PC-3 (cell line): ENCODE measurements around the gene CARD11. TPM values are rescaled to one million over a fixed set of nuclear protein-coding genes. Genes with fewer than 3 reads are reported as not detected.

Experiments
- ATAC-seq: fragments of 200-7000 bp; cut with Tn5 transposase; 2 replicates; pipeline ENCODE4 v1.9.1; 2020; ENCODE audit warnings: mild to moderate bottlenecking, moderate library complexity
- BruUV-seq: library from RNA; stranded (reverse); fragments of 400-500 nt; replicated peaks from 2 replicates; lab custom pipeline; 2021; lab: Mats Ljungman, UMichigan
- CTCF ChIA-PET: fragments of 300-600 bp; sonication (Branson Sonifier 250); formaldehyde crosslinking; loops from one replicate; lab custom pipeline; 2022; ENCODE audit warnings: antibody characterized with exemption; lab: Charles Lee
- POLR2A ChIA-PET: fragments of 300-600 bp; sonication (Branson Sonifier 250); formaldehyde crosslinking; loops from one replicate; lab custom pipeline; 2022; ENCODE audit warnings: antibody characterized with exemption; ENCODE audit not compliant: unreplicated experiment; lab: Charles Lee
- DNase-seq: peaks from one replicate; pipeline ENCODE4 v3.0.0-alpha.2; 2015
- H2AFZ ChIP-seq: fragments of 300-600 bp; sonication (generic); 2 replicates; pipeline ENCODE4 v1.6.0; 2016; ENCODE audit warnings: antibody characterized with exemption, low read length
- H3F3A ChIP-seq: fragments of 300-600 bp; sonication (generic); one replicate; pipeline ENCODE4 v1.6.0; 2017; ENCODE audit warnings: antibody characterized with exemption, low read length, control low read depth, mild to moderate bottlenecking; ENCODE audit not compliant: unreplicated experiment
- H3K27ac ChIP-seq: fragments of 300-600 bp; sonication (generic); 2 replicates; pipeline ENCODE4 v1.5.1; 2016; ENCODE audit warnings: mild to moderate bottlenecking, low read length
- H3K27me3 ChIP-seq: fragments of 300-600 bp; sonication (generic); 2 replicates; pipeline ENCODE4 v1.6.1; 2016; ENCODE audit warnings: low read length, mixed read lengths
- H3K36me3 ChIP-seq: fragments of 300-600 bp; sonication (generic); 2 replicates; pipeline ENCODE4 v1.6.1; 2016; ENCODE audit warnings: low read depth, mixed run types, low read length, mixed read lengths
- H3K4me1 ChIP-seq: fragments of 300-600 bp; sonication (generic); 2 replicates; pipeline ENCODE4 v1.5.1; 2016; ENCODE audit warnings: low read length; ENCODE audit not compliant: insufficient read depth
- H3K4me2 ChIP-seq: fragments of 300-600 bp; sonication (generic); 2 replicates; pipeline ENCODE4 v1.6.0; 2016; ENCODE audit warnings: low read length
- H3K4me3 ChIP-seq: fragments of 300-600 bp; sonication (generic); 2 replicates; pipeline ENCODE4 v1.5.1; 2016; ENCODE audit warnings: mild to moderate bottlenecking, low read length, mixed read lengths
- H3K79me2 ChIP-seq: fragments of 300-600 bp; sonication (generic); 2 replicates; pipeline ENCODE4 v1.6.1; 2017; ENCODE audit warnings: low read length, mixed read lengths
- H3K9ac ChIP-seq: fragments of 300-600 bp; sonication (generic); 2 replicates; pipeline ENCODE4 v1.6.0; 2016; ENCODE audit warnings: mild to moderate bottlenecking, low read length
- H3K9me2 ChIP-seq: fragments of 300-600 bp; sonication (generic); replicated peaks from 2 replicates; pipeline ENCODE4 v1.6.1; 2016; ENCODE audit warnings: mixed run types, low read length, mixed read lengths
- H3K9me3 ChIP-seq: fragments of 300-600 bp; sonication (generic); 2 replicates; pipeline ENCODE4 v1.6.1; 2016; ENCODE audit warnings: low read length, mixed read lengths
- H4K20me1 ChIP-seq: fragments of 300-600 bp; sonication (generic); 2 replicates; pipeline ENCODE4 v1.6.1; 2016; ENCODE audit warnings: low read length, mixed read lengths
- EZH2 ChIP-seq: fragments of 300-600 bp; sonication (generic); IDR thresholded peaks from one replicate; pipeline ENCODE4 v1.6.1; 2017; ENCODE audit warnings: antibody characterized with exemption, mild to moderate bottlenecking, low read length; ENCODE audit not compliant: unreplicated experiment
- EZH2phosphoT487 ChIP-seq: fragments of 300-600 bp; sonication (generic); IDR thresholded peaks from 2 replicates; pipeline ENCODE4 v1.6.1; 2018; ENCODE audit warnings: mild to moderate bottlenecking, antibody characterized with exemption, low read length, borderline replicate concordance
- intact Hi-C: fragments of 100-400 bp; cut with micrococcal nuclease; formaldehyde crosslinking; loops from 2 replicates; pipeline ENCODE4 v1.9.0; 2023
- total RNA-seq: library from RNA; depleted of rRNA; stranded (reverse); fragments of >200 nt; gene quantifications from 2 replicates; pipeline ENCODE4 v1.2.3, GENCODE V29; 2014
- TF ChIP-seq, protein P1 (sequence below): fragments of 300-600 bp; sonication (generic); conservative IDR thresholded peaks from 2 replicates; pipeline ENCODE4 v1.5.1; 2017; ENCODE audit warnings: antibody characterized with exemption, low read depth, mild to moderate bottlenecking, low read length

CARD11 gene
- total RNA-seq, 1 experiment from 2014 or later, result not detected

- CTCF ChIA-PET, result no interaction called here
- intact Hi-C loops, result no loop called here
- H3K4me2 ChIP-seq, result no peak overlapping the region
- H3K27ac ChIP-seq, result no peak overlapping the region
- no peak overlapping the region for H2AFZ ChIP-seq
- H4K20me1 ChIP-seq, result no peaks in the 10 kb centered on the region
- no TSS peak for BruUV-seq
- no peak overlapping the region for H3K9ac ChIP-seq
- POLR2A ChIA-PET, result no interaction called here
- DNase-seq (no peak), ATAC-seq (no peak)
- no peaks in the 10 kb centered on the region for H3K36me3 ChIP-seq
- no peak overlapping the region for H3K4me3 ChIP-seq
- H3K4me1 ChIP-seq, result no peaks in the 10 kb centered on the region
- no peaks in the 10 kb centered on the region for H3K79me2 ChIP-seq
- H3K9me3 ChIP-seq, result no peaks in the 10 kb centered on the region
- TF ChIP-seq EZH2, result no peak
- TF ChIP-seq EZH2phosphoT487, result no peak
- TF ChIP-seq, protein P1, sequence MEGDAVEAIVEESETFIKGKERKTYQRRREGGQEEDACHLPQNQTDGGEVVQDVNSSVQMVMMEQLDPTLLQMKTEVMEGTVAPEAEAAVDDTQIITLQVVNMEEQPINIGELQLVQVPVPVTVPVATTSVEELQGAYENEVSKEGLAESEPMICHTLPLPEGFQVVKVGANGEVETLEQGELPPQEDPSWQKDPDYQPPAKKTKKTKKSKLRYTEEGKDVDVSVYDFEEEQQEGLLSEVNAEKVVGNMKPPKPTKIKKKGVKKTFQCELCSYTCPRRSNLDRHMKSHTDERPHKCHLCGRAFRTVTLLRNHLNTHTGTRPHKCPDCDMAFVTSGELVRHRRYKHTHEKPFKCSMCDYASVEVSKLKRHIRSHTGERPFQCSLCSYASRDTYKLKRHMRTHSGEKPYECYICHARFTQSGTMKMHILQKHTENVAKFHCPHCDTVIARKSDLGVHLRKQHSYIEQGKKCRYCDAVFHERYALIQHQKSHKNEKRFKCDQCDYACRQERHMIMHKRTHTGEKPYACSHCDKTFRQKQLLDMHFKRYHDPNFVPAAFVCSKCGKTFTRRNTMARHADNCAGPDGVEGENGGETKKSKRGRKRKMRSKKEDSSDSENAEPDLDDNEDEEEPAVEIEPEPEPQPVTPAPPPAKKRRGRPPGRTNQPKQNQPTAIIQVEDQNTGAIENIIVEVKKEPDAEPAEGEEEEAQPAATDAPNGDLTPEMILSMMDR, result no peak
- no peaks in the 10 kb centered on the region for H3F3A ChIP-seq
- H3K9me2 ChIP-seq, result no peaks in the 10 kb centered on the region
- peaks cover 8% of the 10 kb centered on the region; the same call in 1 of the 2 replicates for H3K27me3 ChIP-seq
Measured at GRCh38 chr7:2911466-2911865, 132.2 kb downstream of the CARD11 start.

DNA sequence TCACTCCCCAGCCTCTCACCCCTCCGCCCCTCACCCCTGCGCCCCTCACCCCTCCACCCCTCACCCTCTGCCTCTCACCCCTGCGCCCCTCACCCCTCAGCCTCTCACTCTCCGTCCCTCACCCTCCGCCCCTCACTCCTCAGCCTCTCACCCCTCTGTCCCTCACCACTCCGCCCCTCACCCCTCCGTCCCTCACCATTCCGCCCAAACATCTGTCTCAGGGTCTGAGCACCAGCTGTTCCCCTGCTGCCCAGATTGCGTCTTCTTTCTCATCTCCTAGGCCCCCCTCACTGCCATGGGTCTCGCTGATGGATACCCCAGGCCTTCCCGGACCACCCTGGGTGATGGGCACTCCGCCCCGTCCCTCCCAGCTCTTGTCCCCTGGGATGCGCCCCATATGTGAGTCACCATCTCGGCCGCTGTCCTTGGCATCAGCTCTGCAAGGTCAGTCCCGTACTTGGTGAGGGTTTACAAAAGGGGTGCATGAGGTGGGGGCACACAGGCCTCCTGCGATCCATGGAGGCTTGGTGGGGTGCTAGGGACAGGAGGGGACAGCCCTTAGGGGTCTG is 134.1 kb downstream of the CARD11 start:
- BruUV-seq, result no TSS peak
- DNase-seq, result no peak
- no peaks in the 10 kb centered on the region for H3K4me1 ChIP-seq
- no peaks in the 10 kb centered on the region for H3F3A ChIP-seq
- H3K9ac ChIP-seq, result no peak overlapping the region
- no peaks in the 10 kb centered on the region for H3K9me3 ChIP-seq
- intact Hi-C loops, result no loop called here
- no peaks in the 10 kb centered on the region for H3K9me2 ChIP-seq
- CTCF ChIA-PET, result no interaction called here
- H3K4me2 ChIP-seq, result no peak overlapping the region
- no peak overlapping the region for H2AFZ ChIP-seq
- no peak for ATAC-seq
- TF ChIP-seq EZH2phosphoT487 (no peak), EZH2 (no peak)
- TF ChIP-seq, protein P1, result no peak
- no peak overlapping the region for H3K27ac ChIP-seq
- H3K79me2 ChIP-seq, result no peaks in the 10 kb centered on the region
- H4K20me1 ChIP-seq, result no peaks in the 10 kb centered on the region
- H3K27me3 ChIP-seq, result no peaks in the 10 kb centered on the region
- H3K4me3 ChIP-seq, result no peak overlapping the region
- H3K36me3 ChIP-seq, result no peaks in the 10 kb centered on the region
- POLR2A ChIA-PET, result no interaction called here

- Histone ChIP-seq H3K27ac (no peak overlapping the region), H3F3A (no peaks in the 10 kb centered on the region), H4K20me1 (no peaks in the 10 kb centered on the region), H3K9me3 (no peaks in the 10 kb centered on the region), H3K9ac (no peak overlapping the region), H3K4me3 (no peak overlapping the region), H2AFZ (no peak overlapping the region), H3K27me3 (no peaks in the 10 kb centered on the region), H3K4me1 (no peaks in the 10 kb centered on the region), H3K4me2 (no peak overlapping the region), H3K79me2 (no peaks in the 10 kb centered on the region), H3K36me3 (no peaks in the 10 kb centered on the region), H3K9me2 (no peaks in the 10 kb centered on the region)
- intact Hi-C loops, result no loop called here
- POLR2A ChIA-PET, result no interaction called here
- DNase-seq (no peak), ATAC-seq (no peak)
- BruUV-seq, result no TSS peak
- TF ChIP-seq, protein P1, result no peak
- TF ChIP-seq EZH2, result no peak
- no peak for TF ChIP-seq EZH2phosphoT487
- CTCF ChIA-PET, result interaction anchor here (0.6 kb wide), 1 partner anchor 365 kb away, joined by 13 read pairs; no protein-coding TSS in a partner anchor
Measured at GRCh38 chr7:2909043-2909442, 134.6 kb downstream of the CARD11 start.
